Smooth muscle cell (in vitro differentiated cells): ENCODE results near the gene ATPAF1. TPM values are rescaled to one million over a fixed set of nuclear protein-coding genes. Genes with fewer than 3 reads are reported as not detected.

Experiments used
- DNase-seq: peaks from one replicate; lab custom pipeline; 2025; ENCODE audit not compliant: unreplicated experiment; lab: John Stamatoyannopoulos, UW
- H2AFZ ChIP-seq: fragments of 200-600 bp; sonication (generic); 2 replicates; pipeline ENCODE4 v1.6.0; 2016; ENCODE audit warnings: antibody characterized with exemption, low read depth, mild to moderate bottlenecking
- H3F3A ChIP-seq: fragments of 200-600 bp; sonication (generic); 2 replicates; pipeline ENCODE4 v1.6.0; 2017; ENCODE audit warnings: antibody characterized with exemption, low read depth
- H3K27ac ChIP-seq: fragments of 200-600 bp; sonication (generic); 2 replicates; pipeline ENCODE4 v1.5.1; 2016; ENCODE audit warnings: low read depth, mild to moderate bottlenecking
- H3K27me3 ChIP-seq: fragments of 200-600 bp; sonication (generic); 2 replicates; pipeline ENCODE4 v1.6.1; 2016; ENCODE audit warnings: low read depth, mild to moderate bottlenecking
- H3K36me3 ChIP-seq: fragments of 200-600 bp; sonication (generic); 2 replicates; pipeline ENCODE4 v1.5.1; 2016; ENCODE audit warnings: low read depth
- H3K4me1 ChIP-seq: fragments of 200-600 bp; sonication (generic); 2 replicates; pipeline ENCODE4 v1.5.1; 2016; ENCODE audit warnings: low read depth
- H3K4me2 ChIP-seq: fragments of 200-600 bp; sonication (generic); 2 replicates; pipeline ENCODE4 v1.6.0; 2016; ENCODE audit warnings: mild to moderate bottlenecking
- H3K4me3 ChIP-seq: fragments of 200-600 bp; sonication (generic); 2 replicates; pipeline ENCODE4 v1.5.1; 2016; ENCODE audit warnings: mild to moderate bottlenecking
- H3K79me2 ChIP-seq: fragments of 200-600 bp; sonication (generic); 2 replicates; pipeline ENCODE4 v1.6.0; 2016; ENCODE audit warnings: low read depth, mild to moderate bottlenecking
- H3K9ac ChIP-seq: fragments of 200-600 bp; sonication (generic); 2 replicates; pipeline ENCODE4 v1.6.0; 2016; ENCODE audit warnings: low read depth
- H3K9me3 ChIP-seq: fragments of 200-600 bp; sonication (generic); replicated peaks from 2 replicates; pipeline ENCODE4 v1.5.1; 2016; ENCODE audit warnings: low read depth
- H4K20me1 ChIP-seq: fragments of 200-600 bp; sonication (generic); 2 replicates; pipeline ENCODE4 v1.6.0; 2016; ENCODE audit warnings: low read depth
- CTCF ChIP-seq: fragments of 200-600 bp; sonication (generic); IDR thresholded peaks from 2 replicates; pipeline ENCODE4 v1.5.1; 2017; ENCODE audit warnings: borderline replicate concordance, mild to moderate bottlenecking, antibody characterized with exemption; ENCODE audit not compliant: insufficient read depth, poor library complexity, severe bottlenecking
- WGBS: methylation state at CpG from one replicate; pipeline ENCODE4 v1.1.7; 2016; ENCODE audit warnings: low lambda C conversion rate; 5-methylcytosine and 5-hydroxymethylcytosine counted together
- polyA plus RNA-seq: library from polyadenylated mRNA; unstranded; fragments of >200 nt; fragmentation: Nextera tagmentation; extraction: Ambion mirVana; gene quantifications from 2 replicates; pipeline ENCODE4 v1.2.1, GENCODE V29; 2016
- total RNA-seq: library from RNA; depleted of rRNA; stranded (reverse); fragments of >200 nt; gene quantifications from 2 replicates; pipeline ENCODE4 v1.2.3, GENCODE V29; 2014

The ATPAF1 gene
- total and polyA plus RNA-seq, 2 experiments from 2014 or later, result 22.2 to 31.2 TPM

- H3K36me3 ChIP-seq, result no peaks in the 10 kb centered on the region
- 93% methylated on average over 2 of the region's 2 CpGs for WGBS
Measured at GRCh38 chr1:46630719-46631118, 37.4 kb downstream of the ATPAF1 start.

DNA sequence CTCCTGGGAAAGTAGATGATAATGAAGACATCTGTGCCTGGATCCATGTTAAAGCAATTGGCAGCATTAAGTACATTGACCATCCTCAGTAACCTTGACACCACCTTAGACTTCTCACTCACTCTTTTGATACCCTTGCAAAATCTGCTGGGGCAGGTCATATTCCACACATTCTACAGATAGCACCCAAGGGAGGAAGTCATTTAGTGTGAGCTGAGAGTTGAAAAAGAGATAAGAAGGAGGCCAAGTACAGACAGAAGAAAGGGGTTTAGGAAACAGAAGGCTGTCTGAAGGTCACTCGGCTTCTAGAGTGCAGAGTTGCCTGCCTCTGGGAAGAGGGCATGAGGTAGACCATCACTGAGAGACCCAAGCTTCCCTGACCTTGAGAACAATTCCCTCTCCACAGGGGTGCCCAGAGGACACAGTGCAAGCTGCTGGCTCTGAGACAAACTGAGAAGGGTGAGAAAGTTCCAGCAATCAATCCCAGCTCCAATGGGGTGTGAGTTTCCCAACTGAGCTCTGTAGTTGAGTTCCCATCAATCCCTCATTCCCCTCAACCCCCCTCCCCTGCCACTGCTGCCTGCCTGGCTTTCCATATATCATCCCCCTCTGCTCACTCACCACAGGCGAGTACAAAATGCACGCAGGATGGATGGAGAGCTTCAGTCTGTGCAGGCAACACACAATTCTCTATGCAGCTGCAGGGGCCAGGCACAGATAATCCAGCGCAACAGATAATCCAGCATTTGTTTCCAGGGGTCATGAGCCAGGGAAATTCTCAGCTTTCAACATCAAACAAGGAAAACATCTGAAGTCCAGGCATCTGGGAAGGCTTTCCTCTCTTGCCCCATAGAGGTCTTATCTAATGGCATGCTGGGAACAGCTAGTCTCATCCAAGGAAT is 44.2 kb downstream of the ATPAF1 start:
- Histone ChIP-seq H3K4me2 (peak overlapping the region; percentile 9), H2AFZ (no peak overlapping the region), H3K79me2 (no peaks in the 10 kb centered on the region), H3F3A (peaks cover 6% of the 10 kb centered on the region), H3K4me3 (no peak overlapping the region), H3K9ac (no peak overlapping the region), H3K9me3 (no peaks in the 10 kb centered on the region), H3K27ac (no peak overlapping the region), H3K4me1 (peaks cover 4% of the 10 kb centered on the region), H3K36me3 (no peaks in the 10 kb centered on the region), H3K27me3 (no peaks in the 10 kb centered on the region), H4K20me1 (no peaks in the 10 kb centered on the region)
- 24% methylated on average over 4 of the region's 4 CpGs for WGBS
- TF ChIP-seq CTCF, result no peak
- no peak for DNase-seq

More at GRCh38 chr1:46630719-46631118, 37.4 kb downstream of the ATPAF1 start:
- Histone ChIP-seq H3F3A (no peaks in the 10 kb centered on the region), H3K4me1 (no peaks in the 10 kb centered on the region), H3K79me2 (no peaks in the 10 kb centered on the region), H3K9me3 (no peaks in the 10 kb centered on the region), H3K27me3 (no peaks in the 10 kb centered on the region), H3K9ac (no peak overlapping the region), H3K4me3 (no peak overlapping the region), H3K4me2 (no peak overlapping the region), H2AFZ (no peak overlapping the region), H4K20me1 (no peaks in the 10 kb centered on the region), H3K27ac (no peak overlapping the region)
- TF ChIP-seq CTCF, result no peak
- DNase-seq, result no peak

GRCh38 chr1:46622344-46622743 is 45.8 kb downstream of the ATPAF1 start:
- peaks cover 4% of the 10 kb centered on the region for H3K4me1 ChIP-seq
- H3K79me2 ChIP-seq, result no peaks in the 10 kb centered on the region
- H3K4me3 ChIP-seq, result no peak overlapping the region
- no peak for TF ChIP-seq CTCF
- H3K36me3 ChIP-seq, result no peaks in the 10 kb centered on the region
- peaks cover 6% of the 10 kb centered on the region for H3F3A ChIP-seq
- H4K20me1 ChIP-seq, result no peaks in the 10 kb centered on the region
- no peaks in the 10 kb centered on the region for H3K27me3 ChIP-seq
- no peak overlapping the region for H3K4me2 ChIP-seq
- H3K9me3 ChIP-seq, result no peaks in the 10 kb centered on the region
- WGBS, result 62% methylated on average over 3 of the region's 3 CpGs
- no peak overlapping the region for H3K9ac ChIP-seq
- H3K27ac ChIP-seq, result peak overlapping the region; percentile 17
- no peak overlapping the region for H2AFZ ChIP-seq
- no peak for DNase-seq
